ENCODE results near the gene SLC4A1AP. TPM values are rescaled to one million over a fixed set of nuclear protein-coding genes. Genes with fewer than 3 reads are reported as not detected.

SLC4A1AP gene
- total and polyA plus RNA-seq, 9 of the 15 experiments (the other 6 are each of a cell fraction or from before 2014, with no cell fraction given): 8.1 to 40.5 (median 35.3) TPM

DNA sequence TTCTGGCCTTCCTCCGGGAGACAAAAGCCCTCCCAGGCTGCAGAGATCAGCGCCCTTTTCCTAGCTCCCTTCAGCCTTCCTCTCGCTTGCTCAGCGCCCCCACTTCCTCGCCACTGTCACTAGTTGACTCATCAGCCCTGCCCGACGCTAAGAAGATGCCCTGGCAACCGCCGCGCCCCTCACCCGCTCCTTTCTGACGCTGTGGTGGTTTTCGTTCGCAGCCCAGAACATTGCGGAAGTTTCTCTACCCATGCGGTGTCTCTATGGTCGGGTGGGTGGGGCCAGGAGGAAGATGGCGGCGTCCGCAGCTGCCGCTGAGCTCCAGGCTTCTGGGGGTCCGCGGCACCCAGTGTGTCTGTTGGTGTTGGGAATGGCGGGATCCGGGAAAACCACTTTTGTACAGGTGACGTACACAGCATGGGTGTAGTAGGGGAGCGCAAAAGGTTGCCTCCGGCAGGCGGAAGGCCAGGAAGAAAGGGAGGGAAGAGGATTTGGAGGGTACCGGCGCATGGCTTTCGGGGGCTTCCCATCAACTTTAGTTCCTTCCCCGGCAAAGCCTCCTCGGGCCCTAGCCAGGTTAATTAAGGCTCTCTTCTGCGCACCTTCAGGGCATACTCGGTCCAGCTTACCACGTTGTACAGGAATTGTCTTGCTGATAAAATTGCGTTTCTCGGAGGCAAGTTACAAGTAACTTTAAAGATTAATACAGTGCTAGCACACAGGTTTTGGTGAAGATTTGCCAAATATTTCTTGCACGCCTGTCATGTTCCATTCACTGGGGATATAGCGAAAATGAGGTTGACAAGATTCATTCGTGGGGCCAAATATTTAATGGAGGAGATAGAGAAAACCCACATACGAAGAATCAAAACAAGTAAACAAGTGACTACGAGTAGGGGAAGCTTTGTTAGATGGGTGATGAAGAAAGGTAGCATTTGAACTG, 34.7 kb upstream of the SLC4A1AP start, which contains the start of the genes CCDC121 and GPN1 (continued):
- no peak for TF ChIP-seq HDAC8 (tag; IDR thresholded peaks at IDR 0.05)
- TF ChIP-seq ZNF24 (IDR thresholded peaks at IDR 0.05): no peak
- peak; percentile 44 for TF ChIP-seq SOX6 (IDR thresholded peaks at IDR 0.05)
- TF ChIP-seq SP2 (IDR thresholded peaks at IDR 0.05; ENCODE audit: extremely low read depth, low read depth, low read length, poor library complexity, severe bottlenecking): peak; percentile 64
- TF ChIP-seq, protein P1, sequence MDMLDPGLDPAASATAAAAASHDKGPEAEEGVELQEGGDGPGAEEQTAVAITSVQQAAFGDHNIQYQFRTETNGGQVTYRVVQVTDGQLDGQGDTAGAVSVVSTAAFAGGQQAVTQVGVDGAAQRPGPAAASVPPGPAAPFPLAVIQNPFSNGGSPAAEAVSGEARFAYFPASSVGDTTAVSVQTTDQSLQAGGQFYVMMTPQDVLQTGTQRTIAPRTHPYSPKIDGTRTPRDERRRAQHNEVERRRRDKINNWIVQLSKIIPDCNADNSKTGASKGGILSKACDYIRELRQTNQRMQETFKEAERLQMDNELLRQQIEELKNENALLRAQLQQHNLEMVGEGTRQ (CRISPR knock-in tag; IDR thresholded peaks at IDR 0.05): no peak
- no peak for TF ChIP-seq KHSRP (IDR thresholded peaks at IDR 0.05)
- no peak for TF ChIP-seq RAD51 (IDR thresholded peaks at IDR 0.05; ENCODE audit: borderline replicate concordance, low read depth)
- no peak; the same call in 1 of the 2 replicates for TF ChIP-seq ETV5 (CRISPR knock-in tag; IDR thresholded peaks at IDR 0.05; ENCODE audit: low read depth)
- no peak for TF ChIP-seq RBM17 (IDR thresholded peaks at IDR 0.05; ENCODE audit: borderline replicate concordance, low read depth, low read length)
- no peak for TF ChIP-seq ZNF717 (CRISPR knock-in tag; IDR thresholded peaks at IDR 0.05)
- no peak for TF ChIP-seq CBX5 (IDR thresholded peaks at IDR 0.05; ENCODE audit: borderline replicate concordance, low read depth)
- TF ChIP-seq SAFB2 (IDR thresholded peaks at IDR 0.05; ENCODE audit: borderline replicate concordance, low read depth, low read length, severe bottlenecking): no peak
- TF ChIP-seq SRSF9 (IDR thresholded peaks at IDR 0.05; ENCODE audit: borderline replicate concordance, low read depth, low read length): no peak
- TF ChIP-seq, protein P2, sequence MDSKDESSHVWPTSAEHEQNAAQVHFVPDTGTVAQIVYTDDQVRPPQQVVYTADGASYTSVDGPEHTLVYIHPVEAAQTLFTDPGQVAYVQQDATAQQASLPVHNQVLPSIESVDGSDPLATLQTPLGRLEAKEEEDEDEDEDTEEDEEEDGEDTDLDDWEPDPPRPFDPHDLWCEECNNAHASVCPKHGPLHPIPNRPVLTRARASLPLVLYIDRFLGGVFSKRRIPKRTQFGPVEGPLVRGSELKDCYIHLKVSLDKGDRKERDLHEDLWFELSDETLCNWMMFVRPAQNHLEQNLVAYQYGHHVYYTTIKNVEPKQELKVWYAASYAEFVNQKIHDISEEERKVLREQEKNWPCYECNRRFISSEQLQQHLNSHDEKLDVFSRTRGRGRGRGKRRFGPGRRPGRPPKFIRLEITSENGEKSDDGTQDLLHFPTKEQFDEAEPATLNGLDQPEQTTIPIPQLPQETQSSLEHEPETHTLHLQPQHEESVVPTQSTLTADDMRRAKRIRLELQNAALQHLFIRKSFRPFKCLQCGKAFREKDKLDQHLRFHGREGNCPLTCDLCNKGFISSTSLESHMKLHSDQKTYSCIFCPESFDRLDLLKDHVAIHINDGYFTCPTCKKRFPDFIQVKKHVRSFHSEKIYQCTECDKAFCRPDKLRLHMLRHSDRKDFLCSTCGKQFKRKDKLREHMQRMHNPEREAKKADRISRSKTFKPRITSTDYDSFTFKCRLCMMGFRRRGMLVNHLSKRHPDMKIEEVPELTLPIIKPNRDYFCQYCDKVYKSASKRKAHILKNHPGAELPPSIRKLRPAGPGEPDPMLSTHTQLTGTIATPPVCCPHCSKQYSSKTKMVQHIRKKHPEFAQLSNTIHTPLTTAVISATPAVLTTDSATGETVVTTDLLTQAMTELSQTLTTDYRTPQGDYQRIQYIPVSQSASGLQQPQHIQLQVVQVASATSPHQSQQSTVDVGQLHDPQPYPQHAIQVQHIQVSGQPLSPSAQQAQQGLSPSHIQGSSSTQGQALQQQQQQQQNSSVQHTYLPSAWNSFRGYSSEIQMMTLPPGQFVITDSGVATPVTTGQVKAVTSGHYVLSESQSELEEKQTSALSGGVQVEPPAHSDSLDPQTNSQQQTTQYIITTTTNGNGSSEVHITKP (IDR thresholded peaks at IDR 0.05; ENCODE audit: partially characterized antibody): no peak
- TF ChIP-seq, protein P3, sequence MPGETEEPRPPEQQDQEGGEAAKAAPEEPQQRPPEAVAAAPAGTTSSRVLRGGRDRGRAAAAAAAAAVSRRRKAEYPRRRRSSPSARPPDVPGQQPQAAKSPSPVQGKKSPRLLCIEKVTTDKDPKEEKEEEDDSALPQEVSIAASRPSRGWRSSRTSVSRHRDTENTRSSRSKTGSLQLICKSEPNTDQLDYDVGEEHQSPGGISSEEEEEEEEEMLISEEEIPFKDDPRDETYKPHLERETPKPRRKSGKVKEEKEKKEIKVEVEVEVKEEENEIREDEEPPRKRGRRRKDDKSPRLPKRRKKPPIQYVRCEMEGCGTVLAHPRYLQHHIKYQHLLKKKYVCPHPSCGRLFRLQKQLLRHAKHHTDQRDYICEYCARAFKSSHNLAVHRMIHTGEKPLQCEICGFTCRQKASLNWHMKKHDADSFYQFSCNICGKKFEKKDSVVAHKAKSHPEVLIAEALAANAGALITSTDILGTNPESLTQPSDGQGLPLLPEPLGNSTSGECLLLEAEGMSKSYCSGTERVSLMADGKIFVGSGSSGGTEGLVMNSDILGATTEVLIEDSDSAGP (CRISPR knock-in tag; IDR thresholded peaks at IDR 0.05): no peak
- TF ChIP-seq, protein P4, sequence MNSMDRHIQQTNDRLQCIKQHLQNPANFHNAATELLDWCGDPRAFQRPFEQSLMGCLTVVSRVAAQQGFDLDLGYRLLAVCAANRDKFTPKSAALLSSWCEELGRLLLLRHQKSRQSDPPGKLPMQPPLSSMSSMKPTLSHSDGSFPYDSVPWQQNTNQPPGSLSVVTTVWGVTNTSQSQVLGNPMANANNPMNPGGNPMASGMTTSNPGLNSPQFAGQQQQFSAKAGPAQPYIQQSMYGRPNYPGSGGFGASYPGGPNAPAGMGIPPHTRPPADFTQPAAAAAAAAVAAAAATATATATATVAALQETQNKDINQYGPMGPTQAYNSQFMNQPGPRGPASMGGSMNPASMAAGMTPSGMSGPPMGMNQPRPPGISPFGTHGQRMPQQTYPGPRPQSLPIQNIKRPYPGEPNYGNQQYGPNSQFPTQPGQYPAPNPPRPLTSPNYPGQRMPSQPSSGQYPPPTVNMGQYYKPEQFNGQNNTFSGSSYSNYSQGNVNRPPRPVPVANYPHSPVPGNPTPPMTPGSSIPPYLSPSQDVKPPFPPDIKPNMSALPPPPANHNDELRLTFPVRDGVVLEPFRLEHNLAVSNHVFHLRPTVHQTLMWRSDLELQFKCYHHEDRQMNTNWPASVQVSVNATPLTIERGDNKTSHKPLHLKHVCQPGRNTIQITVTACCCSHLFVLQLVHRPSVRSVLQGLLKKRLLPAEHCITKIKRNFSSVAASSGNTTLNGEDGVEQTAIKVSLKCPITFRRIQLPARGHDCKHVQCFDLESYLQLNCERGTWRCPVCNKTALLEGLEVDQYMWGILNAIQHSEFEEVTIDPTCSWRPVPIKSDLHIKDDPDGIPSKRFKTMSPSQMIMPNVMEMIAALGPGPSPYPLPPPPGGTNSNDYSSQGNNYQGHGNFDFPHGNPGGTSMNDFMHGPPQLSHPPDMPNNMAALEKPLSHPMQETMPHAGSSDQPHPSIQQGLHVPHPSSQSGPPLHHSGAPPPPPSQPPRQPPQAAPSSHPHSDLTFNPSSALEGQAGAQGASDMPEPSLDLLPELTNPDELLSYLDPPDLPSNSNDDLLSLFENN (IDR thresholded peaks at IDR 0.05; ENCODE audit: low read depth in 2 of 2, low read length in 2 of 2): no peak
- no peak for TF ChIP-seq RBM25 (IDR thresholded peaks at IDR 0.05; ENCODE audit: low read depth, low read length, severe bottlenecking)
- TF ChIP-seq E2F3 (CRISPR knock-in tag; IDR thresholded peaks at IDR 0.05): no peak
